Keratinocyte (primary cell): Measurements from ENCODE around the gene PTPRN2. TPM values are rescaled to one million over a fixed set of nuclear protein-coding genes. Genes with fewer than 3 reads are reported as not detected.

ENCODE experiments used
- DNase-seq: peaks from one replicate; pipeline ENCODE4 v3.0.0-alpha.2; 2011; ENCODE audit warnings: low read depth, missing footprints, low spot score
- FAIRE-seq: peaks from 2 replicates; lab custom pipeline; 2011; peaks lifted over from hg19 to GRCh38; lab: Jason Lieb, UNC
- H2AFZ ChIP-seq: 2 replicates; pipeline ENCODE4 v1.6.0; 2012; ENCODE audit warnings: low read length, control low read depth, inconsistent platforms; ENCODE audit not compliant: control insufficient read depth
- H3K27ac ChIP-seq: 2 replicates; pipeline ENCODE4 v1.5.1; 2011; ENCODE audit warnings: low read length; ENCODE audit not compliant: control insufficient read depth, insufficient read depth
- H3K27me3 ChIP-seq: 3 replicates; pipeline ENCODE4 v1.6.0; 2011; ENCODE audit warnings: low read length; ENCODE audit not compliant: control insufficient read depth, insufficient read depth; ENCODE audit errors: extremely low read depth
- H3K36me3 ChIP-seq, 2 experiments: 2 replicates in 1 of 2; 3 replicates in 1 of 2; pipeline ENCODE4 v1.5.1; 2011; ENCODE audit warnings: low read length in 2 of 2, mild to moderate bottlenecking in 1 of 2; ENCODE audit not compliant: control insufficient read depth in 2 of 2, insufficient read depth in 2 of 2; ENCODE audit errors: extremely low read depth in 1 of 2
- H3K4me1 ChIP-seq: 3 replicates; pipeline ENCODE4 v1.5.1; 2011; ENCODE audit warnings: low read length; ENCODE audit not compliant: control insufficient read depth, insufficient read depth; ENCODE audit errors: extremely low read depth
- H3K4me2 ChIP-seq: 3 replicates; pipeline ENCODE4 v1.6.0; 2011; ENCODE audit warnings: low read depth, low read length; ENCODE audit not compliant: control insufficient read depth, insufficient read depth; ENCODE audit errors: extremely low read depth
- H3K4me3 ChIP-seq, 3 experiments: fragments of 200-600 bp in 1 of 3; sonication (generic) in 1 of 3; 2 replicates in 2 of 3; 3 replicates in 1 of 3; pipeline ENCODE4 v1.5.1; 2011 to 2016; ENCODE audit warnings: low read length in 3 of 3, mild to moderate bottlenecking in 3 of 3, control low read depth in 2 of 3, inconsistent platforms in 1 of 3, low read depth in 1 of 3, mixed read lengths in 1 of 3, mixed run types in 1 of 3, moderate library complexity in 1 of 3; ENCODE audit not compliant: control insufficient read depth in 2 of 3, insufficient read depth in 2 of 3; ENCODE audit errors: extremely low read depth in 1 of 3
- H3K79me2 ChIP-seq: 2 replicates; pipeline ENCODE4 v1.6.0; 2012; ENCODE audit warnings: low read length; ENCODE audit not compliant: control insufficient read depth, insufficient read depth
- H3K9ac ChIP-seq: 3 replicates; pipeline ENCODE4 v1.6.0; 2011; ENCODE audit warnings: low read length; ENCODE audit not compliant: control insufficient read depth, insufficient read depth; ENCODE audit errors: extremely low read depth
- H3K9me1 ChIP-seq: 3 replicates; pipeline ENCODE4 v1.6.0; 2011; ENCODE audit warnings: low read length; ENCODE audit not compliant: control insufficient read depth, insufficient read depth; ENCODE audit errors: extremely low read depth
- H3K9me3 ChIP-seq: 2 replicates; pipeline ENCODE4 v1.5.1; 2012; ENCODE audit warnings: low read depth, low read length; ENCODE audit not compliant: control insufficient read depth
- H4K20me1 ChIP-seq: 3 replicates; pipeline ENCODE4 v1.6.0; 2011; ENCODE audit warnings: low read length; ENCODE audit not compliant: control insufficient read depth, insufficient read depth; ENCODE audit errors: extremely low read depth
- CTCF ChIP-seq, 3 experiments: IDR thresholded peaks in 1 of 3; conservative IDR thresholded peaks in 1 of 3; optimal IDR thresholded peaks in 1 of 3; 2 replicates in 2 of 3; 3 replicates in 1 of 3; pipeline versions ENCODE3 to v1.5.1; 2011; ENCODE audit warnings: low read length in 3 of 3, mild to moderate bottlenecking in 3 of 3, moderate library complexity in 2 of 3, control low read depth in 1 of 3, inconsistent platforms in 1 of 3; ENCODE audit not compliant: insufficient read depth in 2 of 3; ENCODE audit errors: extremely low read depth in 1 of 3
- EZH2 ChIP-seq: IDR thresholded peaks from one replicate; pipeline ENCODE4 v1.6.1; 2012; ENCODE audit warnings: inconsistent platforms, mild to moderate bottlenecking, low read length, moderate library complexity
- dilution Hi-C: fragments of 300-500 bp; cut with MboI; formaldehyde crosslinking; loops from one replicate; pipeline ENCODE4 v1.7.0; 2020; ENCODE audit warnings: low sequenced_read_pairs; ENCODE audit not compliant: extremely low pct_ligation_motif_present
- polyA plus RNA-seq, 5 experiments: library from polyadenylated mRNA; depleted of rRNA in 3 of 5; stranded (reverse) in 3 of 5; stranded (forward) in 1 of 5; unstranded in 1 of 5; fragments of >200 nt; gene quantifications; 1 replicate in 1 of 5; 2 replicates in 3 of 5; 3 replicates in 1 of 5; pipeline versions ENCODE4 v1.2.1 to v1.2.3, GENCODE V29; 2011 to 2012; ENCODE audit warnings: missing spikeins in 2 of 5, low read depth in 1 of 5, low replicate concordance in 1 of 5

The PTPRN2 gene
- polyA plus RNA-seq, 1 donor (not counting 4 experiments of a cell fraction or from before 2014, with no cell fraction given): not detected

- H3K9me3 ChIP-seq: peaks cover 13% of the 10 kb centered on the region
- FAIRE-seq: no peak
Measured at GRCh38 chr7:157846271-157846670, 741.4 kb downstream of the PTPRN2 start.

GRCh38 chr7:157845203-157845835 lies 742.3 kb downstream of the PTPRN2 start:
- Histone ChIP-seq H3K27me3 (no peaks in the 10 kb centered on the region), H3K4me2 (no peak overlapping the region), H3K9me1 (no peaks in the 10 kb centered on the region), H3K4me3 (no peak overlapping the region), H3K9me3 (peaks cover 15% of the 10 kb centered on the region), H3K27ac (no peak overlapping the region), H4K20me1 (no peaks in the 10 kb centered on the region), H3K36me3 (no peaks in the 10 kb centered on the region), H3K9ac (no peak overlapping the region), H3K4me1 (no peaks in the 10 kb centered on the region), H3K79me2 (no peaks in the 10 kb centered on the region), H2AFZ (no peak overlapping the region)
- dilution Hi-C loops: no loop called here
- DNase-seq: no peak
- no peak for FAIRE-seq
- TF ChIP-seq CTCF (optimal IDR thresholded peaks at IDR 0.05 in 1 of 3, IDR thresholded peaks at IDR 0.05 in 1 of 3, conservative IDR thresholded peaks at IDR 0.05 in 1 of 3; ENCODE audit: extremely low read depth in 1 of 3, insufficient read depth in 2 of 3, low read length in 3 of 3) (no peak), EZH2 (no peak)

More at GRCh38 chr7:157846271-157846670, 741.4 kb downstream of the PTPRN2 start:
- H3K36me3 ChIP-seq: no peaks in the 10 kb centered on the region
- TF ChIP-seq EZH2 (no peak), CTCF (optimal IDR thresholded peaks at IDR 0.05 in 1 of 3, IDR thresholded peaks at IDR 0.05 in 1 of 3, conservative IDR thresholded peaks at IDR 0.05 in 1 of 3; ENCODE audit: extremely low read depth in 1 of 3, insufficient read depth in 2 of 3, low read length in 3 of 3) (no peak)
- H3K4me2 ChIP-seq: no peak overlapping the region
- H3K4me3 ChIP-seq: no peak overlapping the region
- no peak overlapping the region for H3K27ac ChIP-seq
- H3K79me2 ChIP-seq: no peaks in the 10 kb centered on the region
- no peaks in the 10 kb centered on the region for H3K27me3 ChIP-seq
- H3K9ac ChIP-seq: no peak overlapping the region
- H4K20me1 ChIP-seq: no peaks in the 10 kb centered on the region
- no peak for DNase-seq
- H2AFZ ChIP-seq: no peak overlapping the region
- no peaks in the 10 kb centered on the region for H3K9me1 ChIP-seq
- no peaks in the 10 kb centered on the region for H3K4me1 ChIP-seq
- dilution Hi-C loops: no loop called here
